Neural crest cell (in vitro differentiated cells): ENCODE results near the gene FAM83D. TPM values are rescaled to one million over a fixed set of nuclear protein-coding genes. Genes with fewer than 3 reads are reported as not detected.

Experiments used
- DNase-seq: peaks from one replicate; pipeline ENCODE4 v3.0.0; 2021; ENCODE audit warnings: low read depth, mixed read lengths, low spot score
- H3K27ac Mint-ChIP-seq: one replicate; pipeline ENCODE4 v1.8.0; 2021; ENCODE audit warnings: mild to moderate bottlenecking, mixed read lengths; ENCODE audit not compliant: unreplicated experiment
- H3K27me3 Mint-ChIP-seq: 2 replicates; pipeline ENCODE4 v1.8.0; 2021; ENCODE audit warnings: low read depth, mild to moderate bottlenecking, mixed read lengths
- H3K36me3 Mint-ChIP-seq: 2 replicates; pipeline ENCODE4 v1.8.0; 2021; ENCODE audit warnings: low read depth, mild to moderate bottlenecking, mixed read lengths
- H3K4me1 Mint-ChIP-seq: 2 replicates; pipeline ENCODE4 v1.8.0; 2021; ENCODE audit warnings: mixed read lengths
- H3K4me3 Mint-ChIP-seq: one replicate; pipeline ENCODE4 v1.8.0; 2021; ENCODE audit warnings: mild to moderate bottlenecking, mixed read lengths
- H3K9me3 Mint-ChIP-seq: 2 replicates; pipeline ENCODE4 v1.8.0; 2021; ENCODE audit warnings: mixed read lengths
- CTCF ChIP-seq: fragments of 200-600 bp; sonication (generic); conservative IDR thresholded peaks from 2 replicates; pipeline ENCODE4 v1.5.0; 2021; ENCODE audit warnings: antibody characterized with exemption, mild to moderate bottlenecking
- total RNA-seq: library from RNA; stranded (reverse); gene quantifications from 2 replicates; pipeline ENCODE4 v1.2.1, GENCODE V29; 2021

Gene FAM83D
- total RNA-seq, 1 donor from 2014 or later, result 37.9 TPM

GRCh38 chr20:38969708-38970107 is 43.5 kb downstream of the FAM83D start:
- no peaks in the 10 kb centered on the region for H3K27me3 Mint-ChIP-seq
- H3K4me3 Mint-ChIP-seq, result no peak overlapping the region
- DNase-seq, result no peak
- no peak for TF ChIP-seq CTCF
- no peaks in the 10 kb centered on the region for H3K9me3 Mint-ChIP-seq
- H3K4me1 Mint-ChIP-seq, result peaks cover 14% of the 10 kb centered on the region
- H3K27ac Mint-ChIP-seq, result no peak overlapping the region
- peaks cover 6% of the 10 kb centered on the region for H3K36me3 Mint-ChIP-seq

- Mint-ChIP-seq H3K36me3 (peaks cover 4% of the 10 kb centered on the region), H3K9me3 (no peaks in the 10 kb centered on the region), H3K4me1 (peaks cover 12% of the 10 kb centered on the region), H3K27ac (no peak overlapping the region), H3K4me3 (no peak overlapping the region), H3K27me3 (no peaks in the 10 kb centered on the region)
- no peak for TF ChIP-seq CTCF
- DNase-seq, result no peak
These were observed 44.1 kb downstream of the FAM83D start for GRCh38 chr20:38970302-38970701.

- Mint-ChIP-seq H3K4me1 (peaks cover 6% of the 10 kb centered on the region), H3K4me3 (no peak overlapping the region)
- DNase-seq, result no peak
These were observed 46.9 kb downstream of the FAM83D start for GRCh38 chr20:38973107-38973506.

GRCh38 chr20:38973645-38974044 is 47.4 kb downstream of the FAM83D start:
- H3K36me3 Mint-ChIP-seq, result peaks cover 4% of the 10 kb centered on the region
- H3K4me1 Mint-ChIP-seq, result peaks cover 6% of the 10 kb centered on the region
- H3K27me3 Mint-ChIP-seq, result no peaks in the 10 kb centered on the region
- H3K9me3 Mint-ChIP-seq, result no peaks in the 10 kb centered on the region
- H3K27ac Mint-ChIP-seq, result no peak overlapping the region
- no peak for TF ChIP-seq CTCF
- H3K4me3 Mint-ChIP-seq, result no peak overlapping the region
- DNase-seq, result no peak

More at GRCh38 chr20:38973107-38973506, 46.9 kb downstream of the FAM83D start:
- TF ChIP-seq CTCF, result no peak
- Mint-ChIP-seq H3K9me3 (no peaks in the 10 kb centered on the region), H3K27me3 (no peaks in the 10 kb centered on the region), H3K27ac (no peak overlapping the region), H3K36me3 (peaks cover 4% of the 10 kb centered on the region)

- H3K27ac Mint-ChIP-seq, result no peak overlapping the region
- H3K9me3 Mint-ChIP-seq, result no peaks in the 10 kb centered on the region
- H3K4me3 Mint-ChIP-seq, result no peak overlapping the region
- no peak for DNase-seq
- TF ChIP-seq CTCF, result no peak
- H3K27me3 Mint-ChIP-seq, result no peaks in the 10 kb centered on the region
- peaks cover under 1% of the 10 kb centered on the region for H3K36me3 Mint-ChIP-seq
- peaks cover 2% of the 10 kb centered on the region for H3K4me1 Mint-ChIP-seq
These were observed 49.4 kb downstream of the FAM83D start for GRCh38 chr20:38975539-38976120.
